Anterior cingulate cortex (tissue), 58 donors: ENCODE results near the gene EEF1AKMT2.

ENCODE experiments used
- DNase-seq, 58 donors: peaks; one replicate each; lab custom pipeline; 2025; lab: John Stamatoyannopoulos, UW

Gene EEF1AKMT2

DNA sequence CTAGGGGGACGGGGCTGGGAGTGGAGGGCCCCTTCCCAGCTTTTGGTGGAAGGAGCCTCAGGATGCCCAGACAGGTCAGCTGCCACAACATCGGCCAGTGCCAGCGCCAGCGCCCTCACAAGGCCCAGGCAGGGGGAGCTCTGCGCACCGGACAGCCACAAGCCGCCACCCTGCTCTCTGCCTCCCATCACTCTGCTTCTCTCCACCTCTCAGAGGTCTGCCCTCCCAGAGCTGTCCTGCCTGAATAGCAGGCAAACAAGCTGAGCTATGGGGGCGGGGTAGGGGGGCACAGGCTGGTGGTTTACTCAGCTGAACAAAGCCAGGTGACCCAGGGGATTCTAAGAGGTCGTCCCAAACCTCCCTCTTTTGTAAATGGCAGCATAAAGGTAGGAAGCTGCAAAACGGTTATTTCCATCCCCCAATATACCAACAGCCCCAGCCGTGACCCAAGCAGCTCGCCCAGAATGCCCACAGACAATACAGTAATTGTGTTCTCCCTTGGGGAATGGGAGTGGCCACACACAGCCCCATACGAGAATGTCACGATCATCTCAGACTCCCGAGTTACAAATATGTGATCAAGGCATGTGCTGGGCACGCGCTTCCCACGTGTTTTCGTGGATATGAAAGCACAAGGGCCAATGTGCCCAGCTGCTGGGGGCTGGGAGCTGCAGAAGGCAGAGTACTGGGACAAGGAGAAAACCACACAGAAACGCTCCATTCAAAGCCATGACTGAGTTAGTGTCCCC, 67.2 kb downstream of the EEF1AKMT2 start:
- DNase-seq: peak in 53 of 58 donors; percentile 48 to 97 (median 83)

DNA sequence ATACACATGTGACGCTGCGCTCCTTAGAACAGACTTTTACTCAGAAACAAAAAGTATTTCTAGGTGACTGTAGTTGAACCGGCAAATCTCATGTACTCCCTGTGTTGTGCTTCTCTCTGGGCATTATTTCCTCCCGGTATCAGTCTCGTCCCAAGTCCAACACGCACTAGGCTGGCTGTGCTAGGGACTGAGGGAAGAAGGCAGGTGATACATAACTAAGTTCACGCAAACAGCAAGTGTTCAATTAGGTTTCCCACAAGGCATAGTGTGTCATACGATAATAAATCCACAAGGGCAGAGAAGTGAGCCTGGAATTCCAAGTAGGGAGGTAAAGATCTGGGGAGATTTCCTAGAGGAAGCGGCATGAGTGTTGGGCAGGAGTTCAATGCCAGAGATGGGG, 67.9 kb downstream of the EEF1AKMT2 start:
- no peak for DNase-seq

DNA sequence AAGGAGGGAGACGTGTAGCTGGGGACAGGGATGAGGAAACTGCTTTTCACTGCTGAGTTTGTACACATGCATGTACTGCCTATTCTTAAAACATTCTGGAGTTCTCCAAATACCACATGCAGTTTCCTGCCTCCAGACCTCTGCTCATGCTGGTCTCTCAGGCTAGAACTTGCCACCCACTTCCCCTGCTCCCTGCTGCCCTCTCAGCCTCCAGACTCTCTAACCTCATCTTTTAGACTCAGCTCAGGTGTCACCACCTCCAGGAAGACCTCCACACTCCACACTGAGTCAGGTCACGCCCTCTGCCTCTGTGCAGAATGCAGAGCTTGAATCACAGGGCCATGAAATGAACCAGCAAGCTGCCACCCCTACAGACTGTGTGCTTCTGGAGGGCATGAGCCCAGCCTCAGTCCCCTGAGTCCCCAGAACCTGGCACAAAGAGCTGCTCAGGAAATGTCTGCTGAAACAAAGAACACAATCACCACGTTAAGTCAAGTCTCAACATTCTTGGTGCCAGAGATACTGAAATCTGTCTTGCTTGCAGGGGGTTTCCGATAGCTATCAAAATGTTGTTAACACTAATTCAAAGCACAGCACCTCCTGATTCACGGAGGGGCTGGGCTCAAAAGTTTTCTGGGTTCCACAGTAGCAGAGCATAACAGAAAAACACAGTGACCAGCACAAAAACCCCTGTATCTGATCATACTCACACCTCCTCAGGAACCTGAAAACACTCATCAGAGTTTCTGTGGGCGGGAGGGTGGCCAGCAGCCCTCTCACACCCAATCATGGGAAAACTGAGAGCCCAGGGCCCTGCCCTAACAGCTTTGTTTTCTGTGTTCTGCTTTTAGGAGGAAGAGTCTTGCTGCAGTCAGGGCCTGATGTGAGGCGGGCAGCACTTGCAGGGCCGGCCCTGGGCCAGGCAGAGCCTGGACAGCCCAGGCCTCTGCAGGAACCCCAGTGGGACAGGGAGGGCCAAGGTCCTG, 68.6 kb downstream of the EEF1AKMT2 start:
- DNase-seq: peak in 4 of 58 donors; percentile 30 to 37 (median 33)

DNA sequence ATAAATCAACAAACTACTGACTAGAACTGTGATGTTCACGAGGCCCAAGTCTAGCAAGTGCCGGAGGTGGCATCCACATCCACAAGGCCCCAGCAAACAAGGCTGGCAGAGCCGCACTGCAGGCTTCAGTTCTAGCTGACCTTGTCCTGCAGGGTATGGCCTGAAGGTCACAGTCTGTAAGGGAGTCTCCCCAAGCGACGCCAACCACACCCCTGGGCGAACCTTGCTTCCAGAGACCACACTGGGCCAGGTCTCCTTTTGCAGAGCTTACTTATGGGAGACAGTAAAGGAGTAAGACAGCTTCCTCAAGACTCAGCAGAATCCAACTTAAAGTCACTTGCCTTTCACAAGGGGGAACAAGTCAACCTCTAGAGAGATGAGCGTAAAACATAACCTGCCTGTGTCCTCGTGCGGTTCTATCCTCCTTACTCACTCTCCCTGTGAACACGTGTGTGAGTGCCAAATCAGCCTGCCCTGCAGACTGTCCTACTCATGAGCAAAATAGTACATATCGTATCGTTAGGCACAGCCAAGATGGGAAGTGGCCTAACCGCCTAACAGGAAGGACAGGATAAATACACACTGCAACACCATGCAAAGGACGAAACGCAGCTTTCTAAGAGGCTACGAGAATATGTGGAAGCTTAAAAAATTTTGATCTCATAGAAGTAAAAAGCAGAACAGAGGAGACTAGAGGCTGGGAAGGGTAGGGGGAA, 70.2 kb downstream of the EEF1AKMT2 start:
- DNase-seq: peak in 8 of 58 donors; percentile 35 to 69 (median 44)

DNA sequence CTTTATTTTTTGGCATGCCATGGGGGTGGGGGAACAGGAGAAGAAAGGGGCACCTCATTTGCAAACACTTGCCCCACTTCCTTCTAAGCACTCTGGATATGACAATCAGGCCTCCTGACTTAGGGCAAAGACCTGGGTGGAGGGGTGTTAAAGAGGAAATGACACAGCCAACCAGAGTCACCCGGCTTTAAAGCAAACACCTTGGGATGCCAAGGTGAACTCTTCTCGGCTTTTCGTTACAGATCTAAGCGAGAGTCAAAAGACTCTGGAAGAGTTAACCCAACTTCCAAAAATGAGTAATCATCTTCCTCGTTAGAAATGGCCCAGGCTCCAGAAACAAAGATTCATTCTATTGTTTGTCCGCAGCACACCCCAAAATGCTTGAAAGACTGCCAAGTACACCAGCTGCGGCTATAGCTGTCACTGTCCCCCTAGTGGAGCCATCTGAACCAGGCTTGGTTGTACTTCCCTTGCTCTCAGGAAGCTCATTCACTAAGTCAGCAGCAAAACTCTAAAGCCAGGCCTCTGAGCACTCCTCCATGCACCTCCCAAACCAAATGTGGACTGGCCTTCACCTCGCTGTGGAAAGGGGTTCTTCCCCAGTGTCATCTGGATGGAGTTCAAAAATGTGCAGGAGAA, 72.4 kb downstream of the EEF1AKMT2 start:
- DNase-seq: peak in 48 of 58 donors; percentile 39 to 90 (median 74)

DNA sequence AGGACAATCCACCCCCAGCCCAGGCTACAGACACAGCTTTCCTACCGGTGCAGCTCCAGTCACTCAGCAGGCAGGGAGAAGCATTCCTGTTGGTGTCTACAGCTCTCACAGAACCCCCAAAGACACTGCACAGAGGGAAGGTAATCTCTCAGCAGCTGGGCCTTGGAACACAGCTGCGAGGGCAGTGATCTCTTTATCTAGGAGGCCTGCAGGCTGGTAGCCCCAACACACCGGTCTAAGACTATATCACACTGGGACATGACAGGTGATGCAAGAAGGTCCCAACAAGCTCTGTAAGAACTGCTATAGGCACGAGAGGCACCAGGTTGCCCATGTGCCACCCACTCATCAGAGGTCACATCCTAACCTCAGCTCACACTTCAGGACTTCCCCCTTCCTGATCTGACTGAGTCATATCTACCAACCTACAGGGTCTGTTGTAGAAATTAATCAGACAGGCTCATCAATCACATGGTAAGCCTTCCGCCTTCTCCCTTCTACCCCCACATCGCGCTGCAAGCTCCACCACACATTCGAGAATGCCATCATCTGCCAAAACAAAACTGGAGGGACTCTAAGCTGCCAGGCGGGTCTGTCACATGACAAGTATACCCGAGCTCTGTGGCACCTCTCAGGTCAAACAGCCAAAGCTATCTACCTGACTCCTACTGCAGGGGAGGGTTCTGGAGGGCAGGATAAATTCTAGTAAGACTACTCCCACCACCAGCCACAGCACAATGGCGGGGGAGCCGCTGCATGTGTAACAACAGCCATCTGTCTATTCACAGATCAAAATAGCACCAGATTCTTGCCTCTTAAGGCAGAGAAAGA, 73.6 kb downstream of the EEF1AKMT2 start:
- DNase-seq: peak in 25 of 58 donors; percentile 29 to 79 (median 56)

DNA sequence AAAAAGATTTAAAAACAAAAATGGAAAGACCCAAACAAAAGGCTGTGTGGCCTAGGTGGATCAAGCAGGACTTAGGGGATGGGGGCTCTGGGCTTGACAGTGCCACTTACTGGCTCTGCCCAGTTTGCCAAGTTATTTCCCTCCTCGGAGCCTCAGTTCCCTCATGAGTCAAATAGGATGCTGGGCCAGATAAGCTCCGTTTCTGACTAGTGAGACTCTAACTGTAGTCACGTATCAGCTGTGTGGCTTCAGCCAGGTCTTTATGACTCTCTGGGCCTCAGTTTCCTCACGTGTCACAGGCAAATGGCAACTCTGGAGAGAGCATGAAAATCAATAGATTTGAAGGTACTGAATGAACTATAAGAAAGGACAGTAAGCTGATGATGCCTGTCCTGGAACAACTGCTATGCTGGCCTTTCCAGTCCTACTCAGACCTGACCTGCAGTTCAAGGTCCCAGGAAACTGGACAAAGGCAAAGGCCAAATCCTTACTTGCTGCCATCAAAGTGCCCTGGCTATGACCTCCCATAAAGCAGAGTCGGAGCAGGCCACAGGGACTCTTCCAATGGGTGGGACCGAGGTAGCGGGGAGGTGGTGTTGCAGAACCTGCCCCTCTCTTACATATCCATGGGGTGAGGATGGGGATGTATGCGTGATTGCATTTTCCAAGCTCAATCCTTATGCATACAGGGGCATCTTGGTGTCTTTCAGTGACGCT, 74.5 kb downstream of the EEF1AKMT2 start:
- DNase-seq: no peak

DNA sequence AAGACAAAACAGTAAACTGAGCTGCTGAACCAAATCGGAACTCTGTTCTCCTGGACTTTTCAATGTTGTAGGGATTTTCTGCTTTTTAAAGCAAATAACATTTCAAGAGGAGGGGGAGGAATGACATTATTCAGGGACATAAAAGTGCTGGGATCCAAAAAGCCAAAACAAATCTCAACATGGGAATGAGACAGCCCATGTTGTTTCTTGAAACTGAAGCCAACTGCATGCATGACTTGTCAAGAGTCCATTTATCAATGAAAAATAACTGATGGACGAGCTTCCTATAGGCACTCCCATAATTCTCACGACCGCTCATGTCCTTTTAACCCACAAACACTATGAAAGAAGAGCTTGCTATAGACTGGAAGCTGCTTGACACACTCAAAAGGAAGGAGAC, 75.3 kb downstream of the EEF1AKMT2 start:
- DNase-seq: no peak

DNA sequence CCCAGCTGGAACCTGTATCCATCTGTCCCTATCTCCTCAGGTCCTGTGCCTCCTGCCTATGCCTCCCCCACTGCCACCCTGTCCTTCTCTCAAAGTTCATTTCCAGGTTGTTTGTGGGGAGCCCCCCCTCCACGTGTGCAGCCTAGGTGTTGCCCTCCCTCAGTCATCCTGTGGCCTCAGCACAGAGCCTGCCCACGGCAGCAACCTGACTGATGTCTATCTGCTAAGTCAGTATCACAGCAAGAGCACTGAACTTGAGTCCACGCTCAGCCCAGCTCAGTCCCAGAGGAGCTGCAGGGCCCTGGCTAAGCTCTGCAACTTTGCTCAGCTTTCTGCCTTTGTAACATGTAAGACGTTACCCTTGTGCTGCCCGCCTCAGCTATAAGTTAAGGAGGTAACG, 76.2 kb downstream of the EEF1AKMT2 start:
- DNase-seq: no peak

DNA sequence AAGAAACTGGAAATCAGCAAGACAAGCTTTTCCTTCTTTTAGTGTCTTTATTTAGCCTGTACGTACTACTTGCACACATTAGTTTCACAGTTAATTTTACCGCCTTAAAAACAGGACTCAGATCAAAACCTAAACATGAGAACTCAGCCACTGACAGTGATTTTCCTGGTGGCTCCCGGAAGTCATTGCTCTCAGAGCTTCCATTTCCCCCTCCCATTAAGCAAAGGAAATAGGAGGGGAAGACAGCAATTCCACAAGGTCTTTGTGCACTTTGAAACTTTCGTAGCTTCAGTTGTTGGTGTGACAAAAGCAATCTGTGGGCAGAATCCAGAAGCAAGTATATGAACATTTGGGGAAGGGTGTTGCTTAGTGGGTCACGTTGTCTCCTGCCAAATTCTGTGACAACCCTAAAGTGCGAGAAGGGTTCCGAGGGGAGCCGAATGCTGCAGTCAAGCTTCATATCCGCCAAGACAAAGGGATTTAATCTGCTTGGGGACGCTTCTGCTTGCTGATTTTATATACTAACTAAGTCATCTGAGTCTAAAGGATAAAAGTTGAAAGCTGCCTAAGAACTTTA, 77.9 kb downstream of the EEF1AKMT2 start:
- DNase-seq: no peak

DNA sequence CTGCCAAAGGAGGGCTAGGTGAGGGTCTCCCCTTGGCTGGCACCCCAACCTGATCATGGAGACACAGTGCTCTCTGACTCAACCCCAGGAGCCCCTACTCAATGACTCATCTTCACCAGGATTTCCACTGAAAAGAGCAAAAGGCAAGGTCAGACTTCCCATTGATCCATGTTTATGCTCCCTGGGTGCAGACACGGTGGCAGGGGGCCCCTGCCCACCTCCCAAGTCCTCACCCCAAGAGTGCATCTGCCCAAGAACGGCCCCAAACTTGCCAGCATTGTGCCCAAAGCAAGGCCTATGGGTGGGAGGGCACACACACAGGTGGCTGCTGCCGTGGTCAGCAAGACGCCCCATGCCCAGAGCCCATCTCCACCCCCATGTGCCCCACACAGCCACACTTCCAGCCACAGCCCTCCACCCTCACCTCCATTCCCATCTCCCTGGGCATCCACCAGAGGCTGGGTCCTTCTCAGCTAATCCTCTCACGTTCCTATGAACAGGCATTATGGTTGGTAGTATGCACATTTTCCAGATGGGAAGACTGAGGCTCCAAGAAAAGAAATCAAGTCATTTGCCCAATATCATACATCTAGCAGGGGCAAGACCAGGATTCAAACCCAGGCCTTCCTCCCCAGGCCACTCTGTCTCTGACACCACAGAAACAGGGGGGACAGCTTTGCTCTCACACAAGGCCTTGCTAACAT, 78.8 kb downstream of the EEF1AKMT2 start:
- no peak for DNase-seq

DNA sequence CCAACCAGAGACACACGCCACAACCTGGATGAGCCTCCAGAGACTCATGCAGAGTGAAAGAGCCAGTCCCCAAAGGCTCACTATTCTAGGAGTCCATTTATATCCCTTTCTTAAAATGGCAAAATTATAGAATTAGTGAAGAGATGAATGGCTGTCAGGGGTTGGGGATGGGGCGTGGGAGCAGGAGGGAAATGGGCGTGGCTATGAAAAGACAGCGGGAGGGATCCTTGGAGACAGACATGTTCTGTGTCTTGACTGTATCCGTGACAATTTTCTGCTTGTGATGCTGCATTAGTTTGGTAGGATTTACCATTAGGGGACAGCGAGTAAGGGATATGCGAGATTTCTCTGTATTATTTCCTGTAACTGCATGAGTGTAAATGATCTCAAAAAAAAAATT, 80.5 kb downstream of the EEF1AKMT2 start:
- no peak for DNase-seq

DNA sequence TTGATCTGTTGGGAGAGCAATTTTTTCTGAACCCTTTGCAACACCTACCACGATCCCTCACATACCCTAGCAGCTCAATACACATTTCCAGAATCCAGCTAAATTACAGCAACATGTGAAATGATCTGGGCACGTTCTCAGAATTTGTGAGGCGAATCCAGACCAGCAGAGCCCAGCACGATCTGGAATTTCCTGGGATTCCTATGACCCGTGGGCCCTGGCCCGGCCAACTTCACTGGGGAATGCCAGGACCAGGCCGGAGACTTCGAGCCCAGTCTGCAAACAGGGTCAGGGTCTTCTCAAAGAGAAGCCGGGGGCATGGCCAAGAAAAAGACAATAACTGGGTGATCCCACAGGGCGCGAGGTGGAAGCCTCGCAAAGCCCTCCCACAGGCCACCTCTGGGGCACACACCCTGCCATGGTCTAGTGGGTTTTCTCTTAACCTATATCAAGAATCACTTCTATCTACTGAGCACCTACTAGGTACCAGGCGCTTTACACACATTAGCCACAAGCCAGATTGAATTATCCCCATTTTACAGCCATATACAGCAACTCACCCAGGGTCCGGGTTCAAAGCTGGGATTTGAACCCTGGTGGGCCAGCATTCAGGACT, 81.3 kb downstream of the EEF1AKMT2 start:
- no peak for DNase-seq

DNA sequence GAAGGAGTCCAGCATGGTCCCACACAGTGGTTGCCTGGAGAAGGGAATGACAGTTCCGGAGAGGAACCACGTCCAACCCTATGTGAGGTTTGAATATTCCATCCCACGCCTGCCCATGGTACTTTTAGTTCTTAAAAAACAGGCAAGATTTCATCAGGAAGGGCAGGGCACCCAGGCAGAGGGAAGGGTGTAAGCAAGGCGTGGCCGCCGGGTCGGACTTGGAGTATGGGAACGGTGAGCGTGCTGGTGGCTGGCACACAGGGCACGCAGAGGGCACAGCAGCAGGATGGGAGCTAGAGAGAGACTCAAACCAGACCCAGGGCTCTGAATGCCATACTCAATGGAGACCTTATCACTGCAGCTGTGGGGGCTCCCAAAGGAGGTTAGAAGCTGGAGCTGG, 81.8 kb downstream of the EEF1AKMT2 start:
- DNase-seq: peak in 11 of 58 donors; percentile 31 to 78 (median 37)

DNA sequence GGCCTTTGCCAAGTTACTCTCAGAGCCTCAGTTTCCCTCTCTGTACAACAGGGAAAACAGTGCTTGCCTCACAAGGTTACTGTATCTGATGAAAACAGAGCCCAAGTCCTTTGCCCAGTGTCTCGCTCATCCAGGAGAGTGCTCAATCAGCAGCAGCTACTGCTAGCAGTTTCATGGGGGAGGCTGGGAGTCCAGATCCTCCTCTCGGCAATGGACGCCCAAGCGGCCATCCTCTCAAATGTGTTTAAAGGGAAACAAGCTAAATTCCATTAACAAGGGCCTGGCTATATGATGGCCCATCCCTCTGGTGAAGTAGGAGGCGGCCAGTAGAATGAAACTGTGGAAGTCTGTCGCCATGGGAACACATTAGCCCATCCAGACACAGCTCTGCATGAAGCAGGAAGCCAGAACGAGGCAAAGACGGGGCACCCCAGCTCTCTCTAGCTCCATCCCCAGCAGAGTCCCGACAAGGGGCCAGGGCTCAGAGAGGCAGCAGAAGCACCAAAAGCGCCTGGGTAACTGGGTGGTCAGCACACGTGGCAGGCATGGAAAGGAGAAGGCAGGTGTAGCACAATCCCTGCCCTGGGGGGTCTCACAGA, 82.7 kb downstream of the EEF1AKMT2 start:
- DNase-seq: peak in 15 of 58 donors; percentile 24 to 60 (median 48)

DNA sequence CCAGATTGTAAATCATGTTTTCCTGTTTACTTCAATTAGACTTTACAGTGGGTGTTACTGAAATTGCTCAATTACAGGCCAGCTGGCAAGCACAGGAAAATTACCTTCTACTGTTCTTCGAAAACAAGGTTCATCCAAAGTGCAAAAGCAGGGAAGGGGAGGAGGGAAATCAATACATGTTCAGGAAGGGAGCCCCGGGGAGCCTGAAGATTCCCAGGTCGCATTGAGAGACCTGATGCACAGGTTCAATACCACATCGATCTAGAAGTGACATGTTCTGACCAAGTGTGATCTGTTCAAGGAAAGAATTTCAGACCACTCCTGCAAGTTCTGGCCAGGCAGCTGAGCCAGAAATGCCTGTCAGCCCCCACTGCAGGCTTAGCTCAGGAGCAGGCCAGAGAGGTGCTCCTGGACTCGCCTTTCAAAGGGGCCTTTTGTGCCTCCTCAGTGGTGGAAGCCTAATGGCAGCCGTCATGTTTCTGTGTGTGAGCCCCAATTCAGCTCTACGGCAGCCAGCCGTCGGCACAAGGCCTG, 83.4 kb downstream of the EEF1AKMT2 start:
- DNase-seq: no peak
